Measurements from ENCODE around the gene PDCD11.

The PDCD11 gene

GRCh38 chr10:103451831-103452505, 55.5 kb downstream of the PDCD11 start, which contains the start of gene CALHM2:
CALHM2 (minus strand) TSS chr10:103452370; CDS start chr10:103449941, 2,429 bp downstream.
- POLR2A ChIA-PET = no interaction called here
- CTCF ChIA-PET = no interaction called here
- TF ChIP-seq PKNOX1 (IDR thresholded peaks at IDR 0.05) = no peak
- no peak for DNase-seq (ENCODE audit: extremely low spot score)

DNA sequence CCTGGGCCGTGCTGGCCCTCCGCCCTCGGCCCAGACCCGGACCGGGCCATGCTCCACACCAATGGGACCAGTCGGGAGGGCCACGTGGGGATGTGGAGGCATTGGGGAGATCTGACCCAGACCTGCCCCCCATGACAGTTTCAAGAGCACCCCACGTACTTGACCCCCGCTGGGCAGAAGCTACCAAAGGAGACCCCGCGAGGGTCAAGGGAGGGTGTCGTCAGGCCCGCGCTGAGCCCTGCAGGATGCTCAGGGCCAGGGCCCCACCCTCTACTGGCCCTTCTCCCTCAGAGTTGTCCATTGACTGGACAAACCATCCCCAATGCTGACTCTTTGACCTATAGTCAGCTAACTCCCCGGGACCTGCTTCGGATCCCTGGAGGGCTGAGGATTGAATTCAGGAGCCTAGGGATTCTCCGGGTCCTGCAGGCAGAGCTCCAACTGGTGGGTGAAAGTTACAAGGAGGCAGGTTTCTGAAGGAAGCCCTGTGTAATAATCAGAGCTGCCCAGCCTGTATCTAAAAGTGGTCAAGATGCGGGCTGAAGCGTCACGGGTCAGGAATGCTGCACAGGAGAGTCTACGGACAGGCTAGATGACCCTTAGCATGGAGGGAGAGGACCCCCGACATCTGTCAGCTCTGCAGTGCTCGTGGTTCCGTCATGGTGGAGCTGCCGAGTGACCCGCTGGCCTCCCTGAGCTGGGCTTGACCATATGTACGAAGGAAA, 56.2 kb downstream of the PDCD11 start:
- ChIA-PET CTCF (no interaction called here), POLR2A (no interaction called here)
- no peak for TF ChIP-seq HDGF (IDR thresholded peaks at IDR 0.05; ENCODE audit: borderline replicate concordance)
- TF ChIP-seq FOXA1 (IDR thresholded peaks at IDR 0.05) = no peak
- no peak for TF ChIP-seq TARDBP (IDR thresholded peaks at IDR 0.05)
- no peak for TF ChIP-seq FOXK2 (IDR thresholded peaks at IDR 0.05)
- TF ChIP-seq SUZ12 (IDR thresholded peaks at IDR 0.05) = no peak
- no peak for TF ChIP-seq L3MBTL2 (conservative IDR thresholded peaks at IDR 0.05)
- no peak for TF ChIP-seq BHLHE40 (IDR thresholded peaks at IDR 0.05; ENCODE audit: borderline replicate concordance)
- no peak for TF ChIP-seq ELF4 (IDR thresholded peaks at IDR 0.05)
- TF ChIP-seq ZNF384 (IDR thresholded peaks at IDR 0.05) = no peak
- no peak for TF ChIP-seq ARNT (IDR thresholded peaks at IDR 0.05)
- TF ChIP-seq CTBP1 (IDR thresholded peaks at IDR 0.05; ENCODE audit: borderline replicate concordance) = no peak
- DNase-seq (ENCODE audit: extremely low spot score) = no peak

- TF ChIP-seq PKNOX1 (IDR thresholded peaks at IDR 0.05) = no peak
- no peak for TF ChIP-seq ARNT (IDR thresholded peaks at IDR 0.05)
- TF ChIP-seq LEF1 (IDR thresholded peaks at IDR 0.05; ENCODE audit: borderline replicate concordance) = no peak
- no peak for TF ChIP-seq FOXA1 (IDR thresholded peaks at IDR 0.05)
- DNase-seq (ENCODE audit: extremely low spot score) = no peak
- CTCF ChIA-PET = interaction anchor here (0.6 to 0.8 kb wide), 2 partner anchors 14 to 38 kb away, joined by 3 to 8 read pairs; no protein-coding TSS in a partner anchor
- POLR2A ChIA-PET = interaction anchor here (1.0 kb wide), 1 partner anchor 11 kb away, joined by 3 read pairs; no protein-coding TSS in a partner anchor
These were observed 57.6 kb downstream of the PDCD11 start for GRCh38 chr10:103454026-103454425.

GRCh38 chr10:103455235-103455634, 58.8 kb downstream of the PDCD11 start:
- ChIA-PET POLR2A (no interaction called here), CTCF (interaction anchor here (1.1 kb wide), 1 partner anchor 109 kb away, joined by 3 read pairs; no protein-coding TSS in a partner anchor)
- DNase-seq (ENCODE audit: extremely low spot score) = no peak
- TF ChIP-seq FOXK2 (IDR thresholded peaks at IDR 0.05) (no peak), SP1 (IDR thresholded peaks at IDR 0.05) (no peak), BHLHE40 (IDR thresholded peaks at IDR 0.05; ENCODE audit: borderline replicate concordance) (no peak), ARNT (IDR thresholded peaks at IDR 0.05) (no peak), FOXA1 (IDR thresholded peaks at IDR 0.05) (no peak), SUZ12 (IDR thresholded peaks at IDR 0.05) (no peak), PKNOX1 (IDR thresholded peaks at IDR 0.05) (no peak), HDGF (IDR thresholded peaks at IDR 0.05; ENCODE audit: borderline replicate concordance) (no peak), TARDBP (IDR thresholded peaks at IDR 0.05) (no peak), ZNF384 (IDR thresholded peaks at IDR 0.05) (no peak), LEF1 (IDR thresholded peaks at IDR 0.05; ENCODE audit: borderline replicate concordance) (no peak), ELF4 (IDR thresholded peaks at IDR 0.05) (no peak), FOXM1 (IDR thresholded peaks at IDR 0.05; ENCODE audit: borderline replicate concordance) (no peak), NFRKB (IDR thresholded peaks at IDR 0.05) (no peak)

- TF ChIP-seq FOXA1 (IDR thresholded peaks at IDR 0.05) (no peak), SUZ12 (IDR thresholded peaks at IDR 0.05) (no peak), FOXM1 (IDR thresholded peaks at IDR 0.05; ENCODE audit: borderline replicate concordance) (no peak), ZNF384 (IDR thresholded peaks at IDR 0.05) (no peak), PKNOX1 (IDR thresholded peaks at IDR 0.05) (no peak), CTBP1 (IDR thresholded peaks at IDR 0.05; ENCODE audit: borderline replicate concordance) (no peak), SP1 (IDR thresholded peaks at IDR 0.05) (no peak), FOXK2 (IDR thresholded peaks at IDR 0.05) (no peak), NFRKB (IDR thresholded peaks at IDR 0.05) (no peak)
- DNase-seq (ENCODE audit: extremely low spot score) = no peak
- ChIA-PET POLR2A (no interaction called here), CTCF (no interaction called here)
These were observed 59.7 kb downstream of the PDCD11 start for GRCh38 chr10:103456074-103456660.
